NCI-H524 treated with DMSO at 0.1 percent for 48 hours (cell line): Measurements from ENCODE around the gene HTR6.
"Not testable (repeated sequence)": the region's sequence is repeated elsewhere in the genome, so short reads cannot be mapped to it uniquely, and the experiment has no call there.

Experiments used
- DNase-seq: peaks from one replicate; lab custom pipeline; 2025; lab: John Stamatoyannopoulos, UW

HTR6 gene

GRCh38 chr1:19664453-19665185 is at the start of gene HTR6:
Gene HTR6, plus strand, starts transcription at chr1:19664875. Its CDS starts 879 bp downstream, at chr1:19665754.
- DNase-seq: no peak

- no peak for DNase-seq
Measured at GRCh38 chr1:19615438-19615837, 49.2 kb upstream of the HTR6 start.

- DNase-seq: no peak
Measured at GRCh38 chr1:19616489-19616888, 48.2 kb upstream of the HTR6 start.

GRCh38 chr1:19617376-19617775 is 47.3 kb upstream of the HTR6 start:
- no peak for DNase-seq

- DNase-seq: no peak
Measured at GRCh38 chr1:19618428-19618827, 46.2 kb upstream of the HTR6 start.

GRCh38 chr1:19619697-19620384 is 44.8 kb upstream of the HTR6 start:
- DNase-seq: no peak

- DNase-seq: no peak
Measured at GRCh38 chr1:19620786-19621185, 43.9 kb upstream of the HTR6 start.

- no peak for DNase-seq
Measured at GRCh38 chr1:19621274-19621950, 43.3 kb upstream of the HTR6 start.

- no peak for DNase-seq
Measured at GRCh38 chr1:19622204-19622603, 42.5 kb upstream of the HTR6 start.

- DNase-seq: no peak
Measured at GRCh38 chr1:19623523-19623922, 41.2 kb upstream of the HTR6 start.

- no peak for DNase-seq
Measured at GRCh38 chr1:19625291-19625937, 39.3 kb upstream of the HTR6 start.

- DNase-seq: no peak
Measured at GRCh38 chr1:19628879-19629278, 35.8 kb upstream of the HTR6 start.

GRCh38 chr1:19629357-19629756 is 35.3 kb upstream of the HTR6 start:
- DNase-seq: no peak

- DNase-seq: not testable (repeated sequence)
Measured at GRCh38 chr1:19630192-19630591, 34.5 kb upstream of the HTR6 start.

- no peak for DNase-seq
Measured at GRCh38 chr1:19630720-19631395, 33.8 kb upstream of the HTR6 start.

- no peak for DNase-seq
Measured at GRCh38 chr1:19632211-19632610, 32.5 kb upstream of the HTR6 start.

GRCh38 chr1:19633106-19633505 is 31.6 kb upstream of the HTR6 start:
- DNase-seq: no peak

GRCh38 chr1:19635064-19635463 is 29.6 kb upstream of the HTR6 start:
- DNase-seq: not testable (repeated sequence)

- DNase-seq: no peak
Measured at GRCh38 chr1:19635646-19636045, 29.0 kb upstream of the HTR6 start.

GRCh38 chr1:19636065-19636464 is 28.6 kb upstream of the HTR6 start:
- no peak for DNase-seq

- DNase-seq: not testable (repeated sequence)
Measured at GRCh38 chr1:19636749-19637148, 27.9 kb upstream of the HTR6 start.

- no peak for DNase-seq
Measured at GRCh38 chr1:19637606-19638005, 27.1 kb upstream of the HTR6 start.
